HG03175 (cell line): ENCODE measurements around the gene BCKDHB.

Source experiments
- ATAC-seq: cut with Tn5 transposase; IDR thresholded peaks from one replicate; pipeline ENCODE4 v1.9.1; 2021; ENCODE audit warnings: mild to moderate bottlenecking, moderate library complexity; ENCODE audit not compliant: unreplicated experiment

BCKDHB gene

DNA sequence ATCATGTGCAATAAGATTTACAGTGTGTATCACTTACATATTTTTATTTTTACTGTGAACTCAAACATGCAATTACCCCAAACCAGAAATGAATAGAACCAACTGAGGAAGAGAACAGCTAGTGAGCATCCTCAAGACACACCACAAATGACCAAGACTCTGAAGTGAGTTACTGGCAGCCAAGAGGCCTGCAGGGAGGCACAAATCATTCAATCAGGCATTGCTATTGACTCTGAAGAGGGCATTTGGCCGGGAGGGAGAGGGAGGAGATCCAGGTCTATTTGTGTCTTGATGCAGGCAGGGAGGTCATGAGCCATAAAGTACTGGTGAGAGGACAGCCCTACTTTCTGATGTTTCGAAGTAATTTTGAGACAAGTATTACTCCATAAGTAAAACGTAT is 257.7 kb downstream of the BCKDHB start:
- ATAC-seq = no peak

DNA sequence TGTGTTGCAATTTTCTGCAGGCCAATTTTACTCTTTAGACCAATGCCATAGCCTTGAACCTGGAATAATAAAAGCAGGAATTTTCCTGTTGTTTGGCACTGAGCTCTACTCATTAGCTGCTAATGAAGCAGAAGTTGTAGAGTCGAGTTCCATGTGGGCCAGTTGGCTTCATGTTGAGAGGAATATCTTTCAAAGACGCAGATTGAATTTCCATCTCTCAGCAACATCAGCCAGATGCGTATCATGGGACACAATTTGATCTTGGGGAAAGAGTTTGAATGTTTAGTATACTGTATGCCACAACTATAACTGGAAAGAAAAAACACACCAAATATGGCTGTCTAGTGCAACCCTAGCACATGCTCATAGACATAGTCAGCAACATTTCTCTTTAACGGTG is 259.6 kb downstream of the BCKDHB start:
- ATAC-seq = no peak

DNA sequence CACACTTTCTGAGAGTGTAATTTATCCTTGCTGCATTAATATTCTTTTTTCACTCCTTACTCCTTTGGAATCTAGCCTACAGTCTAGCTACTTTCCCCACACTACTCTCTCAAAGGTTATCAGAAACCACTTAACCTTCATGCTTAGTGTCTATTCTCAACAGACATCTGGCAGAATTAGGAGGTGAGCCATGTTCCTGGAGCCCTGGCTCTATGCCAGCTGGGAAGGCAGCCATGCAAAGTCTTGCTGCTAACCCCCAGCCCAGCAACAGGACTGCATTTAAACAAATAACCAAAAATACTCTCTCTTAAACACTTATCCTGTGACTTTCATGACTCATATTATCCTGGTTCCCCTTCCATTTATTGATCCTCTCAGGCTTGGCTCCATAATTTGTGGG is 260.2 kb downstream of the BCKDHB start:
- ATAC-seq = no peak

DNA sequence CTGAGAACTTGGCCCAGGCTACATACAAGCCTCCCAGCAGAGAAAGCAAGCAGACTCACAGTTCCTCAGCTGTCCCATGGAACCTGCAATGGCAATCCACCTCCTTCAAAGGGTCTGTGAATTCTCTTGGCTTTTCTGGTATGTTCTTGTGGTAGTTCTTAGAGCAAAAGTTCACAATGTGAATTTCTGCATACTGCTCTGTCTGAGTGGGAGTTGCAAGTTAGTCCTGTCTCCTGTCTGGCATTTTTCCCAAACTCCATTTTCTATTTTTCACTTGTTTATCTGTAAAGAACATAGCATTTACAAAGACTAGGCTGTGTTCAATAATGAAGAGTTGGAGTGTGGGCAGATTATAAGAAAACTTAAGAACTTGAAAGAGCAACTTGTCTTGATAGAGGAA is 269.9 kb downstream of the BCKDHB start:
- ATAC-seq = no peak

DNA sequence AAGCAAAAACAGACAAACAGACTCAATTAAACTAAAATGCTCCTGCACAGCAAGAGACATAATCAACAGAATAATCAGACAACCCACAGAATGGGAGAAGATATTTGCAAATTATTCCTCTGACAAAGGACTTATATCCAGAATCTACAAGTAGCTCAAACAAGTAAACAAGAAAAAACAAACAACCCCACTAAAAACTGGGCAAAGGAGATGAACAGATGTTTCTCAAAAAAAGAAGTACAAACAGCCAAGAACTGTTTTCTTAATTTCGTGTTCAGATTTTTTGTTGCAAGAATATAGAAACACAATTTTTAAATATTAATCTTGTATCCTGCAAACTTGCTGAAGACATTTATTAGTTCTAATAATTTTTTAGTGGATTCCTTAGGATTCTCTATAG is 274.1 kb downstream of the BCKDHB start:
- ATAC-seq = no peak

DNA sequence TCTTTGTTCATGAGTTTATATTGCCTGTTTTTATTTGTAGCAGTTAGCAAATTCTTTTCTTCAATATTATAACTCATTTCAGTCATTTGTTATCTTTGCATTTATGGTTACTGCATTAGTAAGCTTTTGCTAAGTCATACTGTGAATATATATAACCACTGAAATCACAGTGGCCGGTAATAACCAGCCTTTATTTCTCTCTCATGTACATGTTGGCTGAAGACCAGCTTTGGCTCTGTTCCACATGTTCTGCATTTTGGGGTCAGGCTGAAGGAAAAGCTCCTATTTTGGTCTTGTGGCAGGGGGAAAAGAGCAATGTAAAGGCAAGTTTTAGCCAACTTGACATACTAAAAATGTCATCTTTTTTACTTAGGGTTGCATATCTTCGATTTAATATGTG is 276.3 kb downstream of the BCKDHB start:
- no peak for ATAC-seq

DNA sequence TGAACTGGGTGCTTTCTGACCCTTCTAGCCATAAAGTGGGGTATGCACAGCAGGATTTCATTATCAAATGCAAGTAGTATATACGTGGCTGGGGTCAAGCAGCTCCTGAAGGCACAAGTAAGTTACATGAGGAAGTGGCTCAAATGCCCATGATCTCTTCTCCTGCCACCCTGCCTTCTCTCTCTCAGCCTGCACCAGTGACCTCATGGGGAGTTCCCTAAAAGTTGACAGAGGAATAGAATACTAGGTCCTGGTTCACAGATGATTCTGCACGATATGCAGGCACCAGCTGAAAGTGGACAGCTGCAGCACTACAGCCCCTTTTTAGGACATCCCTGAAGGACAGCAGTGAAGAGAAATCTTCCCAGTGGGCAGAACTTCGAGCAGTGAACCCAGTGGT is 282.0 kb downstream of the BCKDHB start:
- ATAC-seq = no peak
